Duodenal mucosa (tissue), 2 donors: Measurements from ENCODE around the gene MYO18B.

Experiments used
- H3K27ac ChIP-seq: one replicate; pipeline ENCODE4 v1.7.0; 2013; ENCODE audit warnings: low read depth, low read length
- H3K27me3 ChIP-seq, 2 donors: one replicate each; pipeline ENCODE4 v1.7.0; 2013; ENCODE audit warnings: low read length in 2 of 2, control low read depth in 1 of 2; ENCODE audit not compliant: insufficient read depth in 2 of 2, control insufficient read depth in 1 of 2
- H3K36me3 ChIP-seq, 2 donors: one replicate each; pipeline ENCODE4 v1.7.0; 2013; ENCODE audit warnings: low read length in 2 of 2, control low read depth in 1 of 2; ENCODE audit not compliant: insufficient read depth in 2 of 2, control insufficient read depth in 1 of 2
- H3K4me1 ChIP-seq, 2 donors: one replicate each; pipeline ENCODE4 v1.7.0; 2013; ENCODE audit warnings: low read length in 2 of 2, control low read depth in 1 of 2; ENCODE audit not compliant: insufficient read depth in 2 of 2, control insufficient read depth in 1 of 2
- H3K4me3 ChIP-seq, 2 donors: one replicate each; pipeline ENCODE4 v1.7.0; 2013; ENCODE audit warnings: low read length in 2 of 2, low read depth in 1 of 2
- H3K9ac ChIP-seq, 2 donors: one replicate each; pipeline ENCODE4 v1.7.0; 2013; ENCODE audit warnings: low read length in 2 of 2, low read depth in 1 of 2
- H3K9me3 ChIP-seq, 2 donors: one replicate each; pipeline ENCODE4 v1.7.0; 2013; ENCODE audit warnings: low read length in 2 of 2, control low read depth in 1 of 2; ENCODE audit not compliant: control insufficient read depth in 1 of 2

The MYO18B gene

GRCh38 chr22:25908212-25908611 lies 166.2 kb downstream of the MYO18B start:
- no peak overlapping the region for H3K4me3 ChIP-seq
- peaks cover 3 to 5% of the 10 kb centered on the region in 2 donors for H3K27me3 ChIP-seq
- no peaks in the 10 kb centered on the region for H3K9me3 ChIP-seq
- no peak overlapping the region for H3K9ac ChIP-seq
- no peak overlapping the region for H3K27ac ChIP-seq
- no peaks in the 10 kb centered on the region for H3K36me3 ChIP-seq
- no peaks in the 10 kb centered on the region for H3K4me1 ChIP-seq

GRCh38 chr22:25908755-25909154 lies 166.8 kb downstream of the MYO18B start:
- Histone ChIP-seq H3K27ac (no peak overlapping the region), H3K36me3 (no peaks in the 10 kb centered on the region), H3K4me1 (no peaks in the 10 kb centered on the region), H3K9me3 (no peaks in the 10 kb centered on the region), H3K27me3 (peaks cover 1 to 5% of the 10 kb centered on the region in 2 donors), H3K4me3 (no peak overlapping the region), H3K9ac (no peak overlapping the region)

- Histone ChIP-seq H3K9ac (no peak overlapping the region), H3K27ac (no peak overlapping the region), H3K27me3 (peaks cover 0 to 5% of the 10 kb centered on the region in 2 donors), H3K36me3 (no peaks in the 10 kb centered on the region), H3K4me1 (no peaks in the 10 kb centered on the region), H3K4me3 (no peak overlapping the region), H3K9me3 (no peaks in the 10 kb centered on the region)
Observed at GRCh38 chr22:25909614-25910387, 167.8 kb downstream of the MYO18B start.

- Histone ChIP-seq H3K4me1 (no peaks in the 10 kb centered on the region), H3K9ac (no peak overlapping the region), H3K36me3 (no peaks in the 10 kb centered on the region), H3K27me3 (peaks cover 0 to 5% of the 10 kb centered on the region in 2 donors), H3K9me3 (no peaks in the 10 kb centered on the region), H3K4me3 (no peak overlapping the region), H3K27ac (no peak overlapping the region)
Observed at GRCh38 chr22:25911243-25911972, 169.4 kb downstream of the MYO18B start.

- H3K27me3 ChIP-seq, result no peaks in the 10 kb centered on the region
- no peak overlapping the region for H3K4me3 ChIP-seq
- H3K4me1 ChIP-seq, result no peaks in the 10 kb centered on the region
- no peak overlapping the region for H3K9ac ChIP-seq
- H3K36me3 ChIP-seq, result no peaks in the 10 kb centered on the region
- no peak overlapping the region for H3K27ac ChIP-seq
- H3K9me3 ChIP-seq, result no peaks in the 10 kb centered on the region
Observed at GRCh38 chr22:25919452-25919851, 177.5 kb downstream of the MYO18B start.

- Histone ChIP-seq H3K9ac (no peak overlapping the region), H3K4me3 (no peak overlapping the region), H3K27ac (no peak overlapping the region), H3K4me1 (no peaks in the 10 kb centered on the region), H3K27me3 (no peaks in the 10 kb centered on the region), H3K36me3 (no peaks in the 10 kb centered on the region), H3K9me3 (no peaks in the 10 kb centered on the region)
Observed at GRCh38 chr22:25922141-25922540, 180.2 kb downstream of the MYO18B start.

- Histone ChIP-seq H3K27me3 (no peaks in the 10 kb centered on the region), H3K9me3 (no peaks in the 10 kb centered on the region), H3K4me3 (no peak overlapping the region), H3K27ac (no peak overlapping the region), H3K9ac (no peak overlapping the region), H3K4me1 (no peaks in the 10 kb centered on the region), H3K36me3 (no peaks in the 10 kb centered on the region)
Observed at GRCh38 chr22:25923914-25924313, 181.9 kb downstream of the MYO18B start.

- peaks cover 1 to 12% of the 10 kb centered on the region in 2 donors for H3K27me3 ChIP-seq
Observed at GRCh38 chr22:25928038-25928437, 186.1 kb downstream of the MYO18B start.

GRCh38 chr22:25929321-25929878 lies 187.4 kb downstream of the MYO18B start:
- peaks cover 4 to 12% of the 10 kb centered on the region in 2 donors for H3K27me3 ChIP-seq

More at GRCh38 chr22:25928038-25928437, 186.1 kb downstream of the MYO18B start:
- H3K4me3 ChIP-seq, result no peak overlapping the region
- no peaks in the 10 kb centered on the region for H3K36me3 ChIP-seq
- H3K4me1 ChIP-seq, result no peaks in the 10 kb centered on the region
- no peak overlapping the region for H3K27ac ChIP-seq
- no peak overlapping the region for H3K9ac ChIP-seq
- no peaks in the 10 kb centered on the region for H3K9me3 ChIP-seq

GRCh38 chr22:25930083-25930482 lies 188.1 kb downstream of the MYO18B start:
- H3K4me1 ChIP-seq, result no peaks in the 10 kb centered on the region

More at GRCh38 chr22:25929321-25929878, 187.4 kb downstream of the MYO18B start:
- Histone ChIP-seq H3K27ac (no peak overlapping the region), H3K9ac (no peak overlapping the region), H3K36me3 (no peaks in the 10 kb centered on the region), H3K4me1 (no peaks in the 10 kb centered on the region), H3K4me3 (no peak overlapping the region), H3K9me3 (no peaks in the 10 kb centered on the region)

More at GRCh38 chr22:25930083-25930482, 188.1 kb downstream of the MYO18B start:
- H3K9ac ChIP-seq, result no peak overlapping the region
- H3K9me3 ChIP-seq, result no peaks in the 10 kb centered on the region
- H3K4me3 ChIP-seq, result no peak overlapping the region
- H3K27me3 ChIP-seq, result peaks cover 4 to 12% of the 10 kb centered on the region in 2 donors
- no peaks in the 10 kb centered on the region for H3K36me3 ChIP-seq
- no peak overlapping the region for H3K27ac ChIP-seq
